Bronchial epithelial cell (primary cell): Measurements from ENCODE around the gene POP7. TPM values are rescaled to one million over a fixed set of nuclear protein-coding genes. Genes with fewer than 3 reads are reported as not detected.
"Not testable (repeated sequence)": the region's sequence is repeated elsewhere in the genome, so short reads cannot be mapped to it uniquely, and the experiment has no call there.

Experiments
- DNase-seq: peaks from one replicate; pipeline ENCODE4 v3.0.0-alpha.2; 2010; ENCODE audit warnings: low read depth
- FAIRE-seq: peaks from 2 replicates; lab custom pipeline; 2011; peaks lifted over from hg19 to GRCh38; lab: Jason Lieb, UNC
- H3K27me3 ChIP-seq: 2 replicates; pipeline ENCODE4 v1.5.1; 2011; ENCODE audit warnings: low read length; ENCODE audit not compliant: control insufficient read depth, insufficient read depth
- H3K36me3 ChIP-seq: 2 replicates; pipeline ENCODE4 v1.5.1; 2011; ENCODE audit warnings: low read length; ENCODE audit not compliant: control insufficient read depth, insufficient read depth
- H3K4me3 ChIP-seq: 2 replicates; pipeline ENCODE4 v1.5.1; 2011; ENCODE audit warnings: mild to moderate bottlenecking, low read depth, low read length, control low read depth
- CTCF ChIP-seq: IDR thresholded peaks from 2 replicates; pipeline ENCODE4 v1.5.1; 2011; ENCODE audit warnings: mild to moderate bottlenecking, moderate library complexity, low read length, control low read depth, inconsistent platforms; ENCODE audit not compliant: insufficient read depth, severe bottlenecking
- total RNA-seq: library from RNA; depleted of rRNA; stranded (reverse); fragments of >200 nt; gene quantifications from 2 replicates; pipeline ENCODE4 v1.2.1, GENCODE V29; 2014

POP7 gene
- total RNA-seq, result 33.8 and 40.8 TPM in 2 replicates

DNA sequence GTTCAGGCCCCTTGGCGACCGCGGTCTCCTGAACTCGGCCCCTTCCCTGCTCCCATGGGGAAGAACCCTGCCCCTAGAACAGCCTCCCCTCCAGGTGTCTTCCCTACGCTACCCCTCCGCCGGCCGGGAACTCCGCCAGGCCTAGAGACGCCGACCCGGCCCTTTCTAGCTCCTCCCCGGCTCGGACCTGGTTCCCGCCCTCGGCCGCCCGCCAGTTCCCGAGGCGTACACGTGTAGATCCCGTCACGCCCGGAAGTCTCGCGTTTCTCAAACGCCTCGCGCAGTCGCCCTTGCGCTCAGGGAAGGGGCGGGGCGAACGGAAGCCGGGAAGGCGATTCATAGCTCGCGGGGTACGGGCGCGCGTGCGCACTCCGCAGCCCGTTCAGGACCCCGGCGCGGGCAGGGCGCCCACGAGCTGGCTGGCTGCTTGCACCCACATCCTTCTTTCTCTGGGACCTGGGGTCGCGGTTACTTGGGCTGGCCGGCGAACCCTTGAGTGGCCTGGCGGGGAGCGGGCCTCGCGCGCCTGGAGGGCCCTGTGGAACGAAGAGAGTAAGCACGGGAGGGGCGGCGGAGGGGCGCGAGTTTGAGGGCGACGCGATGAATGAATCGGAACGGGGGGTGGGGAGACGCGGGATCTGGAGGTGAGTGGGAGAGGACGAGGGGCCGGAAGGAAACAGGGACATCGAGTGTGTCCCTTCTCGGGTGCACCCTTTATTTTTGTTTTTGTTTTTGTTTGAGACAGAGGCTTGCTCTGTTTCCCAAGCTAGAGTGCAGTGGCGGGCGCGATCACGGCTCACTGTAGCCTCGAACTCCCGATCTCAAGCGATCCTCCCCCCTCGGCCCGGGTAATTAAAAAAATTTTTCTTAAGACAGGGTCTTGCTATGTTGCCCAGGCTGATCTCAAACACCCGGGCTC lies at the start of gene POP7:
POP7 (plus strand) TSS at position 369 of the 919 bp plus-strand sequence. CDS start 710 bp downstream, outside the sequence.
- FAIRE-seq (no peak), DNase-seq (peak; percentile 89)
- TF ChIP-seq CTCF, result no peak
- Histone ChIP-seq H3K36me3 (peaks cover 2% of the 10 kb centered on the region), H3K27me3 (no peaks in the 10 kb centered on the region), H3K4me3 (peak within 1 kb of the TSS; percentile 97)

DNA sequence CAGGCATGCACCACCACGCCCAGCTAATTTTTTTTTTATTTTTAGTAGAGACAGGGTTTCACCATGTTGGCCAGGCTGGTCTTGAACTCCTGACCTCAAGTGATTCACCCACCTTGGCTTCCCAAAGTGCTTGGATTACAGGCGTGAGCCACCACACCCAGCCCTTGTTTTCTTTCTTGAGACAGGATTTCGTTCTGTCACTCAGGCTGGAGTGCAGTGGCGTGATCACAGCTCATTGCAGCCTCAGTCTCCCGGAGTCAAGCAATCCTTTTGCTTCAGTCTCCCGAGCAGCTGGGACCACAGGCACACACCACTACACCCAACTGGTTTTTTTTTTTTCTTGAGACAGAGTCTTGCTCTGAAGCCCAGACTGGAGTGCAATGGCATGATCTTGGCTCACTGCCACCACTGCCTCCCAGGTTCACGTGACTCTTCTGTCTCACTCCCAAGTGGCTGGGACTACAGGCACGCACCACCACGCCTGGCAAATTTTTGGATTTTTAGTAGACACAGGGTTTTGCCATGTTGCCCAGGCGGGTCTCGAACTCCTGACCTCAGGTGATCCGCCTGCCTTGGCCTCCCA lies 43.6 kb upstream of the POP7 start:
- not testable (repeated sequence) for H3K36me3 ChIP-seq, H3K4me3 ChIP-seq, DNase-seq, H3K27me3 ChIP-seq, FAIRE-seq

GRCh38 chr7:100665168-100665726 lies 40.7 kb upstream of the POP7 start:
- Histone ChIP-seq H3K4me3 (no peak overlapping the region), H3K27me3 (no peaks in the 10 kb centered on the region), H3K36me3 (no peaks in the 10 kb centered on the region)
- TF ChIP-seq CTCF, result no peak
- FAIRE-seq (no peak), DNase-seq (no peak)

DNA sequence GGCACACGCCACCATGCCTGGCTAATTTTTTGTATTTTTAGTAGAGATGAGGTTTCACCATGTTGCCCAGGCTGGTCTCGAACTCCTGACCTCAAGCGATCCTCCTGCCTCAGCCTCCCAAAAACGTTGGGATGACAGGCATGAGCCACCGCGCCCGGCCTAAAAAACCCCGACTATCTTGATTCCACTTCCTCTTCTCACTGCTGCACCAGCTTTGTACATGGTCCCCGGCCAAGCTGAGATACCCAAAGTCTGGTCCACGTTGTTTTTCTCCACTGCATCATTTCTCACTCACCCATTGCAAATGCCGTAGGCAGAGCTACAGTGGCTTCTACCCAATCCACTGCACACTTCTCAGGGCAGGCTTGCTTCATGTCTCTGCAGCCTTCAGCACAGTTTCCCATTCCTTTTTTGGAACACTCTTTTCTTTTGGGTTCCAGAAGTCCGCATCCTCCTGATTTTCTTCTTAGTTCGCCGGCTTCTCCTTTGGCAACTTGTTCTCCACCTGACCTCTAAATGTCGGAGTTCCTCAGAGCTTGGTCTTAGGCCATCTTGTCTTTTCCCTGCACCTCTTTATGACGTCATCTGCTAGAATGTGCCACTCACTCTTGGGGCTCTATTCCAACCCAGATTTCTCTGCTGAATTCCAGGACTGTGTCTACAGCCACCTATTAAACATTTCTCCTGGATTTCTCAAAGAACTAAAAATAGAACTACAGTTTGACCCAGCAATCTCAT lies 38.4 kb upstream of the POP7 start:
- FAIRE-seq (no peak), DNase-seq (no peak)
- H3K27me3 ChIP-seq, result no peaks in the 10 kb centered on the region
- H3K4me3 ChIP-seq, result no peak overlapping the region
- no peaks in the 10 kb centered on the region for H3K36me3 ChIP-seq
- no peak for TF ChIP-seq CTCF

DNA sequence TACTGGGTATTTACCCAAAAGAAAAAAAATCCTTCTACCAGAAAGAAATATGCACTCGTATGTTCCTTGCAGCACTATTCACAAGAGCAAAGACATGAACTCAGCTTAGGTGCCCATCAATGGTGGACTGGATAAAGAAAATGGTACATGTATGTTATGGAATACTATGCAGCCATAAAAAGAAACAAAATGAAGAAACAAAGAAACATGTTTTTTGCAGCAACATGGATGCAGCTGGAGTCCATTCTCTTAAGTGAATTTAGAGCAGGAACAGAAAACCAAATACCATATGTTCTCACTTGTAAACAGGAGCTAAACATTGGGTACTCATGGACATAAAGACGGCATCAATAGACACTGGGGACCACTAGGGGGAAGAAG lies 37.9 kb upstream of the POP7 start:
- Histone ChIP-seq H3K27me3 (no peaks in the 10 kb centered on the region), H3K4me3 (no peak overlapping the region), H3K36me3 (no peaks in the 10 kb centered on the region)
- FAIRE-seq (no peak), DNase-seq (no peak)
- TF ChIP-seq CTCF, result no peak

DNA sequence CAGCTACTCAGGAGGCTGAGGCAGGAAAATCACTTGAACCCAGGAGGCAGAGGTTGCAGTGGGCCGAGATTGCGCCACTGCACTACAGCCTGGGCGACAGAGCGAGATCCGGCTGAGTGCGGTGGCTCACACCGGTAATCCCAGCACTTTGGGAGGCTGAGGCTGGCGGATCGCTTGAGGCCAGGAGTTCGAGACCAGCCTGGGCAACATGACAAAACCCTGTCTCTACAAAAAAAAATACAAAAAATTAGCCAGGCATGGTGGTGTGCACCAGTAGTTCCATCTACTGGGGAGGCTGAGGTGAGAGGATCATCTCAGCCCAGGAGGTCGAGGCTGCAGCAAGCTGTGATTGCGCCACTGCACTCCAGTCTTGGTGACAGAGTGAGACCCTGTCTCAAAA lies 36.8 kb upstream of the POP7 start:
- H3K4me3 ChIP-seq, H3K36me3 ChIP-seq, DNase-seq, FAIRE-seq, H3K27me3 ChIP-seq: not testable (repeated sequence)
